GM12878 (cell line): Measurements from ENCODE around the gene SERPINE2. TPM values are rescaled to one million over a fixed set of nuclear protein-coding genes. Genes with fewer than 3 reads are reported as not detected.

Experiments
- ATAC-seq: fragments of 200-7000 bp; cut with Tn5 transposase; 3 replicates; pipeline ENCODE4 v1.9.1; 2020; ENCODE audit warnings: mild to moderate bottlenecking, moderate library complexity
- BruUV-seq: library from RNA; stranded (reverse); fragments of 400-500 nt; replicated peaks from 2 replicates; lab custom pipeline; 2021; lab: Mats Ljungman, UMichigan
- CTCF ChIA-PET: fragments of 300-600 bp; sonication (Branson Sonifier 250); formaldehyde crosslinking; extraction: SDS; loops from one replicate; lab custom pipeline; 2021; ENCODE audit warnings: inconsistent platforms; lab: Yijun Ruan, JAX
- POLR2A ChIA-PET: fragments of 350-600 bp; formaldehyde crosslinking; extraction: SDS; loops from one replicate; lab custom pipeline; 2021; ENCODE audit warnings: inconsistent platforms; lab: Charles Lee
- RAD21 ChIA-PET: fragments of 300-600 bp; sonication (Branson Sonifier 250); formaldehyde crosslinking; loops from one replicate; lab custom pipeline; 2023; ENCODE audit warnings: antibody characterized with exemption; ENCODE audit not compliant: unreplicated experiment; lab: Charles Lee
- SMC1A ChIA-PET: fragments of 300-600 bp; sonication (Branson Sonifier 250); formaldehyde crosslinking; loops from one replicate; lab custom pipeline; 2023; ENCODE audit not compliant: unreplicated experiment, uncharacterized antibody; lab: Charles Lee
- DNase-seq: peaks from one replicate; pipeline ENCODE4 v3.0.0-alpha.2; 2011; ENCODE audit warnings: low read depth, low spot score
- FAIRE-seq: peaks from 3 replicates; lab custom pipeline; 2011; peaks lifted over from hg19 to GRCh38; lab: Jason Lieb, UNC
- H2AFZ ChIP-seq: 2 replicates; pipeline ENCODE4 v1.6.0; 2011; ENCODE audit warnings: low read depth, low read length, control low read depth; ENCODE audit not compliant: control insufficient read depth
- H3K27ac ChIP-seq: 2 replicates; pipeline ENCODE4 v1.5.1; 2011; ENCODE audit warnings: control low read depth; ENCODE audit not compliant: control insufficient read depth, insufficient read depth
- H3K27me3 ChIP-seq, 2 experiments: replicated peaks in 1 of 2; 2 replicates each; pipeline versions ENCODE4 v1.6.0 to v1.6.1; 2011; ENCODE audit warnings: low read length in 1 of 2; ENCODE audit not compliant: control insufficient read depth in 2 of 2, insufficient read depth in 2 of 2
- H3K36me3 ChIP-seq, 2 experiments: 2 replicates each; pipeline ENCODE4 v1.5.1; 2011; ENCODE audit warnings: low read length in 1 of 2; ENCODE audit not compliant: control insufficient read depth in 2 of 2, insufficient read depth in 2 of 2
- H3K4me1 ChIP-seq: 2 replicates; pipeline ENCODE4 v1.6.1; 2011; ENCODE audit warnings: mild to moderate bottlenecking, low read length, moderate library complexity, mixed read lengths; ENCODE audit not compliant: control insufficient read depth, insufficient read depth
- H3K4me2 ChIP-seq: 2 replicates; pipeline ENCODE4 v1.6.0; 2011; ENCODE audit warnings: control low read depth; ENCODE audit not compliant: control insufficient read depth, insufficient read depth
- H3K4me3 ChIP-seq: fragments of 200-600 bp; sonication (generic); 2 replicates; pipeline ENCODE4 v1.5.1; 2016
- H3K79me2 ChIP-seq: 2 replicates; pipeline ENCODE4 v1.6.0; 2011; ENCODE audit warnings: low read length; ENCODE audit not compliant: control insufficient read depth, insufficient read depth
- H3K9ac ChIP-seq: 2 replicates; pipeline ENCODE4 v1.8.0; 2011; ENCODE audit warnings: low read length, control low read depth, mixed read lengths; ENCODE audit not compliant: control insufficient read depth, insufficient read depth
- H3K9me3 ChIP-seq: replicated peaks from 3 replicates; pipeline ENCODE4 v1.5.1; 2011; ENCODE audit warnings: mild to moderate bottlenecking, low read length; ENCODE audit not compliant: control insufficient read depth, insufficient read depth
- H4K20me1 ChIP-seq: 2 replicates; pipeline ENCODE4 v1.6.0; 2011; ENCODE audit not compliant: control insufficient read depth, insufficient read depth
- ATF2 ChIP-seq: IDR thresholded peaks from 2 replicates; pipeline ENCODE4 v1.6.1; 2012; ENCODE audit warnings: low read length, inconsistent platforms
- CTCF ChIP-seq, 3 experiments: IDR thresholded peaks in 2 of 3; conservative IDR thresholded peaks in 1 of 3; 2 replicates each; pipeline ENCODE4 v1.5.1; 2011; ENCODE audit warnings: low read depth in 3 of 3, low read length in 3 of 3, mild to moderate bottlenecking in 3 of 3, control low read depth in 2 of 3, moderate library complexity in 2 of 3, inconsistent platforms in 1 of 3, mixed read lengths in 1 of 3; ENCODE audit not compliant: control insufficient read depth in 2 of 3, insufficient read depth in 1 of 3; ENCODE audit errors: extremely low read depth in 1 of 3
- RAD21 ChIP-seq: IDR thresholded peaks from 2 replicates; pipeline ENCODE4 v1.6.1; 2011; ENCODE audit warnings: mild to moderate bottlenecking, low read depth, low read length, moderate library complexity; ENCODE audit not compliant: insufficient read depth
- SMC3 ChIP-seq: IDR thresholded peaks from 2 replicates; pipeline ENCODE4 v1.6.1; 2011; ENCODE audit warnings: low read length, improper control_type of control experiment, borderline replicate concordance
- WGBS: methylation state at CpG from one replicate; pipeline ENCODE4 v1.1.6; 2016; ENCODE audit warnings: low lambda C conversion rate; ENCODE audit not compliant: insufficient replicate concordance, insufficient coverage; ENCODE audit errors: missing lambda C conversion rate; 5-methylcytosine and 5-hydroxymethylcytosine counted together
- in situ Hi-C: fragments of 300-500 bp; cut with MboI; formaldehyde crosslinking; loops from 9 replicates; pipeline ENCODE4 v1.14.3; 2018; ENCODE audit warnings: mixed read lengths
- intact Hi-C: fragments of 100-400 bp; cut with micrococcal nuclease; formaldehyde crosslinking; loops from one replicate; pipeline ENCODE4 v1.14.2; 2022; ENCODE audit not compliant: unreplicated experiment
- polyA plus RNA-seq, 11 experiments: library from polyadenylated mRNA; depleted of rRNA in 4 of 11; unstranded in 6 of 11; stranded (reverse) in 5 of 11; fragments of >200 nt; fragmentation: Nextera tagmentation in 4 of 11; fragmentation: Illumina TruSeq in 1 of 11; extraction: Ambion mirVana in 4 of 11; extraction: Trizol in 1 of 11; gene quantifications; 1 replicate in 1 of 11; 2 replicates in 10 of 11; pipeline versions ENCODE4 v1.2.1 to v1.2.3, GENCODE V29; 2011 to 2016; ENCODE audit warnings: inconsistent platforms in 2 of 11, missing spikeins in 2 of 11, low read depth in 1 of 11
- total RNA-seq, 4 experiments: library from RNA; depleted of rRNA in 3 of 4; stranded (reverse); fragments of >200 nt in 3 of 4; fragmentation: Illumina TruSeq in 1 of 4; extraction: Trizol in 1 of 4; gene quantifications; 2 replicates each; pipeline versions ENCODE4 v1.2.1 to v1.2.3, GENCODE V29; 2013 to 2021

Gene SERPINE2
- total and polyA plus RNA-seq, 10 of the 15 experiments (the other 5 are each of a cell fraction or from before 2014, with no cell fraction given) = 0.18 to 1.7 (median 0.39) TPM

GRCh38 chr2:223993634-223994232 is 45.4 kb downstream of the SERPINE2 start:
- BruUV-seq = no TSS peak
- SMC1A ChIA-PET = interaction anchor here (0.6 to 7.2 kb wide), 21 partner anchors 10 to 657 kb away, joined by 3 to 108 read pairs (median 4); no protein-coding TSS in a partner anchor

More at GRCh38 chr2:223993634-223994232, 45.4 kb downstream of the SERPINE2 start:
- H3K27me3 ChIP-seq = peaks cover 0 to 4% of the 10 kb centered on the region in 2 experiments; a peak in 2 of 4 replicates
- CTCF ChIA-PET = interaction anchor here (0.5 to 11.1 kb wide), 52 partner anchors 10 to 1022 kb away, joined by 3 to 188 read pairs (median 4); partner anchors contain the start of gene MRPL44
- 20% methylated on average over 5 of the region's 5 CpGs for WGBS
- POLR2A ChIA-PET = interaction anchor here (0.6 kb wide), 1 partner anchor 190 kb away, joined by 4 read pairs; no protein-coding TSS in a partner anchor
- DNase-seq (no peak), FAIRE-seq (peak; percentile 95), ATAC-seq (peak; percentile 87)
- no peak overlapping the region for H2AFZ ChIP-seq
- H3K9ac ChIP-seq = no peak overlapping the region
- RAD21 ChIA-PET = interaction anchor here (0.7 to 5.0 kb wide), 11 partner anchors 10 to 375 kb away, joined by 3 to 93 read pairs (median 4); no protein-coding TSS in a partner anchor
- H3K4me1 ChIP-seq = no peaks in the 10 kb centered on the region
- no peaks in the 10 kb centered on the region for H4K20me1 ChIP-seq
- TF ChIP-seq CTCF (IDR thresholded peaks at IDR 0.05 in 2 of 3, conservative IDR thresholded peaks at IDR 0.05 in 1 of 3; ENCODE audit: control insufficient read depth in 2 of 3, extremely low read depth in 1 of 3, insufficient read depth in 1 of 3, low read depth in 3 of 3, low read length in 3 of 3) = peak; percentile 71 to 81 (median 78)
- peak; percentile 71 for TF ChIP-seq RAD21
- TF ChIP-seq SMC3 = peak; percentile 88
- TF ChIP-seq ATF2 = no peak
- intact Hi-C loops = loop anchor here (1.0 kb wide), 1 partner anchor 291 kb away; no protein-coding TSS in a partner anchor
- no peaks in the 10 kb centered on the region for H3K36me3 ChIP-seq
- in situ Hi-C loops = loop anchor here (5.0 to 25.0 kb wide), 2 partner anchors 294 to 644 kb away; no protein-coding TSS in a partner anchor
- H3K9me3 ChIP-seq = no peaks in the 10 kb centered on the region
- no peak overlapping the region for H3K27ac ChIP-seq
- no peak overlapping the region for H3K4me2 ChIP-seq
- no peak overlapping the region for H3K4me3 ChIP-seq
- H3K79me2 ChIP-seq = no peaks in the 10 kb centered on the region
